ENCODE measurements around the gene MYO5B. TPM values are rescaled to one million over a fixed set of nuclear protein-coding genes. Genes with fewer than 3 reads are reported as not detected.

The MYO5B gene
- polyA plus RNA-seq, 1 donor (not counting 4 experiments of a cell fraction or from before 2014, with no cell fraction given): 6.8 TPM

GRCh38 chr18:50044402-50044801 is 150.5 kb downstream of the MYO5B start:
- no peaks in the 10 kb centered on the region for H3K79me2 ChIP-seq (ENCODE audit: control insufficient read depth, insufficient read depth, low read length)
- no peaks in the 10 kb centered on the region for H4K20me1 ChIP-seq (ENCODE audit: control insufficient read depth, extremely low read depth, insufficient read depth, low read length)
- no peak overlapping the region for H3K4me3 ChIP-seq (ENCODE audit: control insufficient read depth in 2 of 3, extremely low read depth in 1 of 3, insufficient read depth in 2 of 3, low read depth in 1 of 3, low read length in 3 of 3)
- FAIRE-seq (no peak), DNase-seq (ENCODE audit: low read depth, low spot score) (no peak)
- H3K9ac ChIP-seq (ENCODE audit: control insufficient read depth, extremely low read depth, insufficient read depth, low read length): no peak overlapping the region
- no peaks in the 10 kb centered on the region for H3K9me3 ChIP-seq (ENCODE audit: control insufficient read depth, low read depth, low read length)
- dilution Hi-C loops (cut with MboI; ENCODE audit: extremely low pct_ligation_motif_present, low sequenced_read_pairs): no loop called here
- H3K4me2 ChIP-seq (ENCODE audit: control insufficient read depth, extremely low read depth, insufficient read depth, low read depth, low read length): no peak overlapping the region
- H3K36me3 ChIP-seq (ENCODE audit: control insufficient read depth in 2 of 2, extremely low read depth in 1 of 2, insufficient read depth in 2 of 2, low read length in 2 of 2): no peaks in the 10 kb centered on the region
- no peak overlapping the region for H2AFZ ChIP-seq (ENCODE audit: control insufficient read depth, low read length)
- TF ChIP-seq EZH2 (IDR thresholded peaks at IDR 0.05; ENCODE audit: low read length) (no peak), CTCF (optimal IDR thresholded peaks at IDR 0.05 in 1 of 3, IDR thresholded peaks at IDR 0.05 in 1 of 3, conservative IDR thresholded peaks at IDR 0.05 in 1 of 3; ENCODE audit: extremely low read depth in 1 of 3, insufficient read depth in 2 of 3, low read length in 3 of 3) (no peak)
- H3K9me1 ChIP-seq (ENCODE audit: control insufficient read depth, extremely low read depth, insufficient read depth, low read length): no peaks in the 10 kb centered on the region
- peaks cover 4% of the 10 kb centered on the region for H3K27me3 ChIP-seq (ENCODE audit: control insufficient read depth, extremely low read depth, insufficient read depth, low read length)
- no peak overlapping the region for H3K27ac ChIP-seq (ENCODE audit: control insufficient read depth, insufficient read depth, low read length)
- no peaks in the 10 kb centered on the region for H3K4me1 ChIP-seq (ENCODE audit: control insufficient read depth, extremely low read depth, insufficient read depth, low read length)

GRCh38 chr18:50042611-50043010 is 152.3 kb downstream of the MYO5B start:
- H3K4me3 ChIP-seq (ENCODE audit: control insufficient read depth in 2 of 3, extremely low read depth in 1 of 3, insufficient read depth in 2 of 3, low read depth in 1 of 3, low read length in 3 of 3): no peak overlapping the region
- DNase-seq (ENCODE audit: low read depth, low spot score) (no peak), FAIRE-seq (no peak)
- TF ChIP-seq EZH2 (IDR thresholded peaks at IDR 0.05; ENCODE audit: low read length) (no peak), CTCF (optimal IDR thresholded peaks at IDR 0.05 in 1 of 3, IDR thresholded peaks at IDR 0.05 in 1 of 3, conservative IDR thresholded peaks at IDR 0.05 in 1 of 3; ENCODE audit: extremely low read depth in 1 of 3, insufficient read depth in 2 of 3, low read length in 3 of 3) (no peak)
- no peaks in the 10 kb centered on the region for H3K36me3 ChIP-seq (ENCODE audit: control insufficient read depth in 2 of 2, extremely low read depth in 1 of 2, insufficient read depth in 2 of 2, low read length in 2 of 2)
- H3K9me1 ChIP-seq (ENCODE audit: control insufficient read depth, extremely low read depth, insufficient read depth, low read length): no peaks in the 10 kb centered on the region
- peaks cover 4% of the 10 kb centered on the region for H3K27me3 ChIP-seq (ENCODE audit: control insufficient read depth, extremely low read depth, insufficient read depth, low read length)
- no peaks in the 10 kb centered on the region for H3K9me3 ChIP-seq (ENCODE audit: control insufficient read depth, low read depth, low read length)
- H2AFZ ChIP-seq (ENCODE audit: control insufficient read depth, low read length): no peak overlapping the region
- no peaks in the 10 kb centered on the region for H4K20me1 ChIP-seq (ENCODE audit: control insufficient read depth, extremely low read depth, insufficient read depth, low read length)
- no peak overlapping the region for H3K27ac ChIP-seq (ENCODE audit: control insufficient read depth, insufficient read depth, low read length)
- no peaks in the 10 kb centered on the region for H3K79me2 ChIP-seq (ENCODE audit: control insufficient read depth, insufficient read depth, low read length)
- H3K4me2 ChIP-seq (ENCODE audit: control insufficient read depth, extremely low read depth, insufficient read depth, low read depth, low read length): no peak overlapping the region
- H3K4me1 ChIP-seq (ENCODE audit: control insufficient read depth, extremely low read depth, insufficient read depth, low read length): no peaks in the 10 kb centered on the region
- dilution Hi-C loops (cut with MboI; ENCODE audit: extremely low pct_ligation_motif_present, low sequenced_read_pairs): no loop called here
- H3K9ac ChIP-seq (ENCODE audit: control insufficient read depth, extremely low read depth, insufficient read depth, low read length): no peak overlapping the region

Measured in keratinocyte (primary cell).